HG03575 (cell line): Measurements from ENCODE around the gene RAD51B.

Experiments used
- ATAC-seq: cut with Tn5 transposase; IDR thresholded peaks from one replicate; pipeline ENCODE4 v1.9.1; 2021; ENCODE audit not compliant: unreplicated experiment, insufficient number of reproducible peaks, low FRiP score; ENCODE audit errors: extremely low read depth

Gene RAD51B

GRCh38 chr14:67883717-67884116 lies 64.1 kb downstream of the RAD51B start:
- ATAC-seq = no peak

GRCh38 chr14:67886191-67886590 lies 66.6 kb downstream of the RAD51B start:
- ATAC-seq = no peak

GRCh38 chr14:67887478-67887877 lies 67.9 kb downstream of the RAD51B start:
- ATAC-seq = no peak

- no peak for ATAC-seq
These were observed 69.9 kb downstream of the RAD51B start for GRCh38 chr14:67889455-67889854.

- ATAC-seq = no peak
These were observed 73.0 kb downstream of the RAD51B start for GRCh38 chr14:67892466-67893100.

GRCh38 chr14:67900231-67900630 lies 80.7 kb downstream of the RAD51B start:
- no peak for ATAC-seq

GRCh38 chr14:67908052-67908754 lies 88.6 kb downstream of the RAD51B start:
- ATAC-seq = no peak

- no peak for ATAC-seq
These were observed 92.0 kb downstream of the RAD51B start for GRCh38 chr14:67911562-67911961.

GRCh38 chr14:67916430-67916829 lies 96.9 kb downstream of the RAD51B start:
- no peak for ATAC-seq

GRCh38 chr14:67917006-67917405 lies 97.4 kb downstream of the RAD51B start:
- ATAC-seq = no peak

GRCh38 chr14:67918838-67919237 lies 99.3 kb downstream of the RAD51B start:
- ATAC-seq = no peak

- ATAC-seq = no peak
These were observed 99.9 kb downstream of the RAD51B start for GRCh38 chr14:67919259-67920032.

- ATAC-seq = no peak
These were observed 107.2 kb downstream of the RAD51B start for GRCh38 chr14:67926821-67927220.

- ATAC-seq = no peak
These were observed 107.7 kb downstream of the RAD51B start for GRCh38 chr14:67927244-67927643.

GRCh38 chr14:67928375-67928774 lies 108.8 kb downstream of the RAD51B start:
- no peak for ATAC-seq

GRCh38 chr14:67932708-67933246 lies 113.2 kb downstream of the RAD51B start:
- no peak for ATAC-seq

- no peak for ATAC-seq
These were observed 113.7 kb downstream of the RAD51B start for GRCh38 chr14:67933266-67933665.

- ATAC-seq = no peak
These were observed 114.5 kb downstream of the RAD51B start for GRCh38 chr14:67934087-67934486.

- ATAC-seq = no peak
These were observed 115.3 kb downstream of the RAD51B start for GRCh38 chr14:67934862-67935261.

- no peak for ATAC-seq
These were observed 115.8 kb downstream of the RAD51B start for GRCh38 chr14:67935371-67935770.
